Measurements from ENCODE around the gene HOGA1.
"Not testable (repeated sequence)": the region's sequence is repeated elsewhere in the genome, so short reads cannot be mapped to it uniquely, and the experiment has no call there.

HOGA1 gene

DNA sequence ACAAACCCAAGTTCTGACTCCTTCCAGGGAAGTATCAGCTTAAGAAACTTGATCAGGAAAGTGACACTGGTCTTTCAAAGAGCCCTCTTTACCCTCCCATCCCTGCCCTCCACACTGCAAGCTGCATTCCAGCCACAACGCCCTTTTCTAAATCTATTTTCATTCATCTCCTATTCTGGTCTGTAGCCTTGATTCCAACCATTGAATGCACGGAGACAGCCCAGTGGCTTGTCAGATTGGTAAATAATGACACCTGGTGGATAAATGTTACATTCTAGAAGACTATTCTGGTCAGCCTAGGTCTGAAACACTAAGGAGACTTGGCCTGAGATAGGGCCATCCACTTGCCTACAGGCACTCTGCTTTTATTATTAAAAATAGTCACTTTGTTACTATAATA lies 28.2 kb downstream of the HOGA1 start:
- DNase-seq: peak in 1 of 2 experiments; percentile 31

DNA sequence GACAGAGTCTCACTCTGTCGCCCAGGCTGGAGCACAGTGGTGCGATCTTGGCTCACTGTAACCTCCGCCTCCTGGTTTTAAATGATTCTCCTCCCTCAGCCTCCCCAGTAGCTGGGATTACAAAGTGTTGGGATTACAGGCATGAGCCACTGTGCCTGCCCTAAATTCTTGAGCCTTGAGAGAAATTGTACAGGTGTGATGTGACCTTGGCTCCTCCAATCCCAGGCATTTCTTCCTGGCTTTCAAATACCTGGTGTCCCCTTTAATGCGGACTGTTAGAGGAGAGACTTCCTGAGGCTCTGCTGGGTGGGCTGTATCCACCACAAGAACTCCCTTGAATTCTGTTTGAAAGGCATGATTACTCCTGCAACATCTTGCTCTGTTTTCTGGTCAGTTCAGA lies 34.1 kb downstream of the HOGA1 start:
- DNase-seq: no peak

DNA sequence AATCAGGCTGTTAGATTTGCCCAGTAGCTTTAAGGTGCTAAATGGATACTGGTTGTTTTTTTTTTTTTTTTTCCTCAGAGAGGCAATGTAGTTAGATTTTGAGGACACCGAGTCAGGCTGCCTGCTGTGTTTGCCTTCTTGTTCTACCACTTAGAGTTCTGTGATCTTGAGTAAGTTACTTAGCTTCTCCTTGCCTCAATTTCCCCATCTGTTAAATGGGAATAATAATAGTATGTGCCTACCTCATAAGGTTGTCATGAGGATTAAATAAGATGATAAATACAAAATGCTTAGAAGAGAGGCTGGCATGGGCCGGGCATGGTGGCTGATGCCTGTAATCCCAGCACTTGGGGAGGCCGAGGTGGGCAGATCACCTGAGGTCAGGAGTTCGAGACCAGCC lies 34.5 kb downstream of the HOGA1 start:
- DNase-seq: no peak

DNA sequence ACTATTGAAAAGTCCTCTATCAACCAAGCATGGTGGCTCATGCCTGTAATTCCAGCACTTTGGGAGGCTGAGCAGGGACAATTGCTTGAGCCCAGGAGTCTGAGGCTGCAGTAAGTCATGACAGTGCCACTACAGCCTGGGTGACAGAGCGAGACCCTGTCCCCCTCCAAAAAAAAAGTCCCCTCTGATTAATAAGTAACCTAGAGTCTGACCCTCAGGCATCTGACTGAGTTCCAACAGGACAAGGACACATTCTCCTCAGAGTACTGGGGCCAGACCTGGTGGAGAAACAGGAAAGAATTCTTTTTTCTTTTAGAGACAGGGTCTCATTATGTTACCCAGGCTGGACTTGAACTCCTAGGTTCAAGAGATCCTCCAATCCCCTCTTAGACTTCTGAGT lies 39.1 kb downstream of the HOGA1 start:
- DNase-seq: no peak

DNA sequence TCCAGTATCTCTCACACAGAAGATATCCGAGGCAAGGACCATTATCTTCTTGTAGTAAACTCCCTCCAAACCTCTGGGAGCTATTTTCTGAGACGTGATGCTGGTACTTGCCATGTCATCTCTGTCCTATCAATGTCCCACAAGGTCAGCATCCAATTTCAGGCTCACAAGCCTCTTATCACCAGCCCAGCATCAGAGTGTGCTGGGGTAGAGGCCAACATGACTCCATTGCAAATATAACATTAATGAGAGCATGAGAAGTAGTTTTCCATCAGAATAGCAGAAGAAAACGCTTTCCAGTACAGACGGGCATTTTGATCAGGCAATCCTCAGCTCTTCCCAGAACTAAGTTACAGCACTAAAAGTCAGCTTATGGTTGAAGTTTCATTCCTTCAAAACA lies 43.5 kb downstream of the HOGA1 start:
- DNase-seq: no peak

DNA sequence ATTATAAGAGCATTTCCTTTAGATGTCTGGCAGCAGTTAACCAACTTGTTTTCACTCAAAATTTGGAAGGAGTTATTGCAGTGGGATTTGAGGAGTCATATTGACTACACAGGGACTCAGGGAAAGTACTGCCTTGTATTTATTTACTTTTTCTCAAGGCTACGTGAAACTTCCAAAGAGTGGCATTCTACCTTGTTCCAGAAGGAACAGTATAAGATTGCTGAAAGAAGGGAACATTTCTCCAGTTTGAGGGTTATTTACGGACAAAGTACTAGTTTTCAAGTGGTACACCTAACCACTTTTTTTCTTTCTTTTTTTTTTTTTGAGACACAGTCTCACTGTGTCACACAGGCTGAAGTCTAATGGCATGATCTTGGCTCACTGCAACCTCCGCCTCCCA lies 44.0 kb downstream of the HOGA1 start:
- DNase-seq: no peak

DNA sequence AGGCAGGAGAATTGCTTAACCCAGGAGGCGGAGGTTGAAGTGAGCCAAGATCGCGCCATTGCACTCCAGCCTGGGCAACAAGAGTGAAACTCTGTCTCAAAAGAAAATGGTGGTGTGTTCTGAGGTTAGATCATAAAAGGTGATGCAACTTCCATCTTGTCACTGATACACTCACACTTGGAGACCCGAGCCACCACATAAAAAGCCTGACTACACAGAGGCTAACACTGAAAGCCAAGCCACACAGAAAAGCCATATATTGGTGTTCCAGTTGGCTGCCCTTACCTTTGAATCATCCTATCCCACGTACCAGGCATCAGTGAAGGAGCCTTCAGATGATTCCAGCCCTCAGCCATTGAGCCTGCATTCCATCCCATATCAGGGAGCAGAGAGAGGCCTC lies 45.1 kb downstream of the HOGA1 start:
- no peak for DNase-seq

DNA sequence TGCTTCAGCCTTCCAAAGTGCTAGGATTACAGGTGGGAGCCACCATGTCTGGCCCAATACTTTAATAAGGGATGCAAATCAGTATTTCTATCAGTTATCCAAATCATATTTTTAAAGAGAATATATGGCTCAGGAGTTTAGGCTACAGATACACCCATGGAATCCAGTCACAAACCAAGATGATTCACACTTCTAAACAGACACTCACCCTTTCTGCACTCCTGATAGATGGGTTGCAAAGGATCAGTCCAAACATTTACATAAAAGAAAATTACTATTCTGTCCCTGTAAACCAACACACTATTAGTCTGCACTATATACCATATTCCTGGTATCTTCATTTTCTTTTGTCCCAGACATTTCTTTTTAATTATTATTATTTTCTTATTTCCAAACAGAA lies 46.9 kb downstream of the HOGA1 start:
- DNase-seq: no peak

DNA sequence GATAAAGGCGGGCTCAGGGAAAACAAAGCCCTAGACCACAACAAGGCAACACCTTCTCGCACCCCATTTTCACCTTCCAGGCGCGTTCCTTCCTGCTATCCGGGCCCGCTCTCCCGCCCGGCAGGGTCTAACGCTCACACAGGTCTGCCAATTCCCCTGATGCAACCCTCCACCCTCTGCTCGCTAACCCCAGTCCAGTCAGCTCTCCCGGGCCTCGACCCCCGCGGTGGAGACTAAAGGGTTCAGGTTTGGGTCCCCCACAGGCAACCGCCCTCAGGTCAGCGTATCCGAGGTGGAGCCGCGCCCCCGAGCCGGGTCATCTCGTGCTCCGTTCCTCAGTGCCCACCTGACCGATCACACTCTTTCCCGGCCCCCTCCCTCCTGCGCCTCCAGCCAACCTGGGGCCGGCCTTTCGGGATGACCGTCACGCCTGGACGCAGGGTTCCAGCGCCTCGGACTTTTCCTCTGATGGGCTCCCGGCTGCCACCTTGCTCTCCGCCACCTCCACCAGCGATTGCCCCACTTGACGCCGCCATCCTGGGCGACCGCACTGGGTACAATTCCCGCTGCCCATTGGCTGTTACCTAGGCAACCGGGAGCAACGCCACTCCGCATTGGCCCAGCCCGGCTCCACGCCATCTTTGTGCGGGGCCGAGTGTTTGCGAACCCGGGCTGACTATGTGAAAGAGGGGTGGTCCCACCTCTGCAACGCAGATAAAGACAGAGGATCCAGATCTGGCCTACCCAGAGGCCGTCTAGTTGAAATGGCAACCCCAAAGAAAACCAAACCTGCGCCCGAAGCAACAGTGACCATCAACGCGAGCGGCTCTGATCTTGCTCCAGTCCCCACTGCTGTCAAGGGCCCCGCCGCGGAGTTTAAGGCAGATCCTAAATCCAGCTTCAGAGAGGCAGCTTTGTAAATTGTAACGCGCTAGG lies 49.0 kb downstream of the HOGA1 start, which contains the start of gene MORN4:
MORN4 (minus strand) TSS at position 552 of the 936 bp plus-strand sequence. CDS start 13,847 bp downstream, outside the sequence.
- peak; percentile 85 to 94 for DNase-seq

DNA sequence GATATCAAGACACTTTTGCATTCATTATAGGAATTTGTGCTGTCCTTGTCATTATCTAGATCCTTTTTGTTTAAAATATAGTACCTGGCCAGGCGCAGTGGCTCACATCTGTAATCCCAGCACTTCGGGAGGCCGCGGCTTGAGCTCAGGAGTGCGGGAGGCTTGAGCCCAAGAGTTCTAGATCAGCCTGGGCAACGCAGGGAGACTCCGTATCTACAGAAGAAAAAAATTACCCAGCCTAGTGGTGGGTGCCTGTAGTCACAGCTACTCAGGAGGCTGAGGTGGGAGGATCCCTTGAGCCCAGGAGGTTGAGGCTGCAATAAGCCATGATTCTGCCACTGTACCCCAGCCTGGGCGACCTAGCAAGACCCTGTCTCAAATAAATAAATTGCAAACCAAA lies 49.7 kb downstream of the HOGA1 start:
- peak in 1 of 2 experiments; percentile 27 for DNase-seq

DNA sequence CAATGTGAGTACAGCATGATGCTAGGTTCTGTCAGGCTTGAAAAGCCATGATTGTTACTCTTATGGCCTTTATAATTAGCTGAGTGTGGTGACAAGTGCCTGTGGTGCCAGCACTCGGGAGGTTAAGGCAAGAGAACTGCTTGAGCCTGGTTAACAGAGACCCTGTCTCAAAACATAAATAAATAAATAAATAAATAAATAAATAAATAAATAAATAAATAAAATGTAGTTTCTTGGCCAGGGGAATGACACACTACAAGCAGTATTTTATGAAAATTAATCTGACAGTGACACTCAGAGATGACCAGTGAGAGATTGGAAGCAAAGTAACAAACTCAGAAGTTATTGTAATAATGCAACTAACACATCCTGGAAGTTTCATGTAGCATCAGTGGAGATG lies 51.4 kb downstream of the HOGA1 start:
- no peak for DNase-seq

DNA sequence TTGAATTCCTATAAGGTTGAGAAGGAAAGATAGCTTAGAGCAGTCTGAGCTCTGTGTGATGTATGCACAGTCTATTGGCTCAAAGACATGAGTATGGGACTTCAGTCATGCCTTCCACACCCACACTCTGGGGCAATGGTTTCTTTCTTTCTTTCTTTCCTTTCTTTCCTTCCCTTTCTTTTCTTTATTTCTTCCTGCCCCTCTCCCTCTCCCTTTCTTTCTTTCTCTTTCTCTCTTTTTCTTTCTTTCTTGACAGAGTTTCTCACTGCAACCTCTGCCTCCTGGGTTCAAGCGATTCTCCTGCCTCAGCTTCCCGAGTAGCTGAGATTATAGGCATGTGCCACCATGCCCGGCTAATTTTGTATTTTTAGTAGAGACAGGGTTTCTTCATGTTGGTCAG lies 54.9 kb downstream of the HOGA1 start:
- not testable (repeated sequence) for DNase-seq

DNA sequence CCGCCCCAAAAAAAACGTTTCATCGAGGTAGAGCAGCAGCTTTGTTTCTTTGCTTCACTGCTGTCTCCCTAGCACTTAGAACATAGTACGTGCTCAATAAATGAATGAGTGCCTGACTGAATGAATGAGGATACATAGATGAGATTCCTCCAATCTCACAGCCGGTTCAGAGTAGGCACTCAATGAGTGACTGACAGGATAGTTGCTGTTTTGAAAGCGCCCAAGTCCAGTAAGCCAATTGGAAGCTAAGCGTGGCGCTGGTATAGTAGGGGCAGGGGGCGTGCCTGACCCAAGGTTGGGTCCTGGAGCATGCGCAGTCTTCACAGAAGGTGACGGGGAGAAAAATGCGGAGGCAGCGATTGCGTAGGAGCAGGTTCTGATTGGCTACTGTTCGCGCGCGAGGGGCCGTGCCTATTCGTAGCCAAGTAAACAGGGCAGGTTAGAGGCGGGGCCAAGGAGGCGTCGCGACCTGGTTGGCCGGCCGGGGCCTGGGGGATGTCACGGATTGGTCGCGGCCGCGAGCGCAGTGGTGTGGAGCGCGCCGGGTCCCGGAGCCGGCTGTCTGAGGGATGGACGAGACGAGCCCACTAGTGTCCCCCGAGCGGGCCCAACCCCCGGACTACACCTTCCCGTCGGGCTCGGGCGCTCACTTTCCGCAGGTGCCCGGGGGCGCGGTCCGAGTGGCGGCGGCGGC lies 56.1 kb downstream of the HOGA1 start, which contains the start of gene PI4K2A:
PI4K2A (plus strand) TSS at position 498 of the 694 bp plus-strand sequence; CDS start at position 570, 72 bp downstream.
- peak; percentile 96 to 98 for DNase-seq

DNA sequence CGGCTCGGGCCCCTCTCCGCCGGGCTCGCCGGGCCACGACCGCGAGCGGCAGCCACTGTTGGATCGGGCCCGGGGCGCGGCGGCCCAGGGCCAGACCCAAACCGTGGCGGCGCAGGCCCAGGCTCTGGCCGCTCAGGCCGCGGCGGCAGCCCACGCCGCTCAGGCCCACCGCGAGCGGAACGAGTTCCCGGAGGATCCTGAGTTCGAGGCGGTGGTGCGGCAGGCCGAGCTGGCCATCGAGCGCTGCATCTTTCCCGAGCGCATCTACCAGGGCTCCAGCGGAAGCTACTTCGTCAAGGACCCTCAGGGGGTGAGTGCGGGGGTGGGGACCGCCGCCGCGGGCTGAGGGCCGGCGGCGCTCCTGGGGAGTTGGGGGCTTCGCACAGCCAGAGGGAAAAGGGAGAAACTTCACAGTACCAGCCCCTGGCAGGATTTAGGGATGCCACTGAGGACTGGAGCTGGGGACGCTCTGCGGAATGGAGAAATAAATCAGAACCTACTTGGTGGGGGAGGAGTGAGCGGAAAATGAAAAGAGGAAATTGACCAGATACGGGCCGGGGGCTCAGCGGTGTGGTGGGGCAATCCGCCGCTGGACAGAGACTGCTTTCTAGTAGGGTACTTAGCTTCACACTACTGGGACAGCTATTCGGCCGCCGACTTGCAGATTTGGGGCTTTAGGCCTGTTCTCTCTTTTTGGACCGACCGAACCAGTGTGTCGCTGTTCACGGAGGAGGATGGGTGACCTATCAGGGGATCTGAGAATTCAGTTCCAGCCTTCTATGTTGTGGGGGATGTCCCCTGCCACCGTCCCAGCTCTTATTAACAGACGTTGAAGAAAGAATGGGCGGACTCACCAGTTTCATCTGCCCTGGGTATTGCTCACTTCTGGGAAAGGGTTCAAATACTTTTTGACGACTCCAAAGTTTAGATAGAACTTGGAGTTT lies 57.0 kb downstream of the HOGA1 start:
- DNase-seq: peak in 1 of 2 experiments; percentile 45

DNA sequence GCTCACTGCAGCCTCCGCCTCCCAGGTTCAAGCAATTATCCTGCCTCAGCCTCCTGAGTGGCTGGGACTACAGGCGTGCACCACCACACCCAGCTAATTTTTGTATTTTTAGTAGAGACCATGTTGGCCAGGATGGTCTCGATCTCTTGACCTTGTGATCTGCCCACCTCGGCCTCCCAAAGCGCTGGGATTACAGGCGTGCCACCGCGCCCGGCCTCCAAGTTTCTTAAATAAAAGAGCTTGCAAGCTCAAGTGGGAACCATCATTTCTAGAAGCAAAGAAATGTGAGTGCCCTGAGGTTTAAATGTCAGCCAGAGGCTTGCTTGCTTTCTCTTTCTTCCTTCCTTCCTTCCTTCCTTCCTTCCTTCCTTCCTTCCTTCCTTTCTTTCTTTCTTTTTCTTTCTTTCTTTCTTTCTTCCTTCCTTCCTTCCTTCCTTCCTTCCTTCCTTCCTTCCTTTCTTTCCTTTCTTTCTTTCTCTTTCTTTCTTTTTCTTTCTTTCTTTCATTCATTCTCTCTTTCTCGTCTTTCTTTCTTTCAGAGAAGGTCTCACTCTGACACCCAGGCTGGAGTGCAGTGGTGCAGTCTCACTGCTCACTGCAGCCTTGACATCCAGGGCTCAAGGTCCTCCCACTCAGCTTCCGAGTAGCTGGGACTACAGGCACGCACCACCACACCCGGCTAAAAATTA lies 58.4 kb downstream of the HOGA1 start:
- DNase-seq: not testable (repeated sequence)

DNA sequence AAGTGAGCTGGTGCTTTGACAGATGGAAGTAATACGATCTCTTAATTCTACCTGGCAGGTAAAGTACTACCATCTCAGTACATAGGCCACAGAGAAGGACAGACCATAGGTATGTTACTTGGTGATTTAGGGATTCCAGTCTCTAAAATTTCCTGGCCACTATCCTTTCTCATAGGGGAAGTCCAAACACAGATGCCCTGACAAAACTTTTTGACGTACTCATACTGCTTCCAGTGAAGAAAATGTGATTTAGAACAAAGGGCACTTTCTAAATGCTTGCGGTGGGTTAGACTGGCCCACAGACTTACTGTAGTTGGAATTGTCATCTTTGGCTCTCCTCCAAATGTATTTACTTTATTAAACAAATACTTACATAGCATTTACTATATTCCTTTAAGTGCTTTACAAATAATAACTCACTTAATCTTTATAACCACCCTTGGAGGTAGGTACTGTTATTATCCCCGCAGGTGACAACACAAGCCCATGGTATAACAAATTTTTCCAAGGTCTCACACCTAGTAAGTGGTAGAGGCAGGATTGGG lies 59.3 kb downstream of the HOGA1 start:
- no peak for DNase-seq

DNA sequence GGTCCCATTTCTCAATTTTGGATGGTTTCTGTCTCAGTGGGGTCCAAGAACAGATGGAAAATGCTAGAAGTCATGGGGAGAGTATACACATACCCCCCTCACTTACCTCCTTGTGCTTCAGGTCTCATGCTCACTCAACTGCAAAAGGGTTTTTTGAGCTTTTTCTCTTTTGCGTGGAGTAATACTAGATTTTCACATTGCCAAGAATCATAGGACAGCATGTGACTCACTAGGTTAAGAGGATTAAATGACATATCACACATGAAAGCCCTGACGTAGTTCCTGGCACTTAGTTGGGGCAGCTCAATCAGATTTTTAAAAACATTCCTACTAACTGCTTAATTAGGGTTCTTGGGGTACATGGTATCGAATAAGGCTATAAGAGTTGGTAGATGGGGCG lies 60.7 kb downstream of the HOGA1 start:
- DNase-seq: no peak

DNA sequence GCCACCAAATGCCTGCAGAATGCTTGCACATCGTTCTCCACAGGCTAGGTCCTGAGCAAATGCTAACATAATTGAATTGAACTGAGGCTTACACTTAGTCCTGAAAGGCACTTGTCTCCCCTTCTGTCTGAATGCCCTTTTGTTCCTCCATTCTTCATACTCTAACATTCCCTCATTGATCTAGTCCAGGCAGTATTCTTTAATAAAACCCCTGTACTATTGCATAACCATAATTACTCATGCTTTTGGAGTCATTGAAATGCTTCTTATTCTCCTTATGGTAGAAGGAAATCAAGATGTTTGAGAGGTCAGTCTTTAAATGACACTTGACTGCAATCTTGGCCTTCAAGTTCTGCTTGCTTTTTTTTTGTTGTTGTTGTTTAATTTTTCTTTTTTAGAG lies 63.4 kb downstream of the HOGA1 start:
- DNase-seq: no peak

DNA sequence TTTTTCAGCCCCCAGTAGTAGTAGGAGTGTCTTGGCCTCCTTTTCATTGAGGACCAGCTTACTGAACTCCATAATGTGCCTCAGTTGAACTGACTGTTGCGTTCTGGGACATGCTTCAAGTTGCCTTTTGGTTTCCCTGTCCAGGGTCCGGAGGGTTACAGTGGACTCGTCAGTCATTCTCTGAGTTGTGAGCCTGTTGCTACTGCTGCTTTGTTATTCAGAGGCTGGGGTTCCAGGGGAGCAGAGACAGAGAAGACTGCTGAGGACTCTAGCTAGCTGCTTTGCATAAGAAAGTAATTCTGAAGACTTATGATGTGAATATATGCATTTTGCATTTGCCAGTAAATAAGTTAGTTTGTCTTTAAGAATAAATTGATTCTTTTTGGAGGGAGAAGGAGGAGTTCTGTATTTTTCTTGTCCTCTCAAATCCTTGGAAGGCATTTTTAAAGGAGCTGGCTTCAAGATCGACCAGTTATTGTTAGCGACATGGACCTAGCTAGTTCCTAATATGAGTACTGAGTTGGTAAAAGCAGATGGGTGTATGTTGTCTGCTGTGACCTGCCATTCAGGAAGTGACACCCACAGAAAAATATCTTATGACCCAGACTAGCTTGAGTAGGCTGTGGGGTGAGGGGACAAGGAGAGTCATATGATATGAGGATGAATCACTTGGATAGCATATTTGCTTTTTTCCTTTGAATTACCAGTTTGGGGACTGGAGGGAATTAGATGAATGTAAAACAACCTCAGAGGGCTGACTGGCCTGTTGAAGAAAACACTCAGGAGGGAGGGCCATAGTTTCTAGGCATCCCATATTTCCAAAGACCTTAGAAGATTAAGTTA lies 64.6 kb downstream of the HOGA1 start:
- DNase-seq: no peak

DNA sequence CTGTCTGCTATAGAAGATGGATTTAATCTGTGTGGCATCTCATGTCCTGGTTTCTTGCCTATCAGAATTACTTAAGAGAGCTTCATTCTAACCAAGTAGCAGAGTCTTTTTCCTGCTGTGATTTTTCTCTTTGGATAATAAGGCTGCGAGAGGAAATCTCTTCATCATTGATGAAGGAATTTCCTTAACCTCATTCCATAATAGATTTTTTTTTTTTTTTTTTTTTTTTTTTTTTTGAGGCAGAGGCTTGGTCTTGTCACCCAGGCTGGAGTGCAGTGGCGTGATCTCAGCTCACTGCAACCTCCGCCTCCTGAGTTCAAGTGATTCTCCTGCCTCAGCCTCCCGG lies 65.2 kb downstream of the HOGA1 start:
- not testable (repeated sequence) for DNase-seq

DNA sequence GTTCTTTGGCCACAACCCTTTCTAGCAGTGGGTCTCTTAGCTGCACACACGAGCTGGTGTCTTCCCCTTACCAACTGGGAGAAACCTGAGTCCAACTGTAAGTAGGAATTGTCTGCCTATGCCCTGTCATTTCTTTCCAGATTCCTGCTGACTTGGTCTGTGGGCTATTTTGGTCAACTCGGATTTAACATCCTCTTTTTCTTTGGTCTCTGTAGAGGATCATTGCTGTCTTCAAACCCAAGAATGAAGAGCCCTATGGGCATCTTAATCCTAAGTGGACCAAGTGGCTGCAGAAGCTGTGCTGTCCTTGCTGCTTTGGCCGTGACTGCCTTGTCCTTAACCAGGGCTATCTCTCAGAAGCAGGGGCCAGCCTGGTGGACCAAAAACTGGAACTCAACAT lies 66.5 kb downstream of the HOGA1 start:
- no peak for DNase-seq
